Tibial artery (tissue), 4 donors: ENCODE results near the gene RAB13.
"Not testable (repeated sequence)": the region's sequence is repeated elsewhere in the genome, so short reads cannot be mapped to it uniquely, and the experiment has no call there.

Experiments used
- DNase-seq, 2 donors: peaks; one replicate each; pipeline ENCODE4 v3.0.0-alpha.2; 2019
- H3K27ac ChIP-seq, 2 donors: fragments of 200-600 bp; sonication (generic) in 1 of 2; 1 replicate in 1 of 2; 2 replicates in 1 of 2; pipeline ENCODE4 v1.5.1; 2018 to 2019; ENCODE audit warnings: mild to moderate bottlenecking in 1 of 2
- H3K27me3 ChIP-seq, 2 donors: fragments of 200-600 bp; sonication (generic) in 1 of 2; one replicate each; pipeline versions ENCODE4 v1.5.1 to v1.6.0; 2016 to 2019
- H3K36me3 ChIP-seq, 3 donors: fragments of 200-600 bp; sonication (generic) in 2 of 3; one replicate each; pipeline ENCODE4 v1.5.1; 2016 to 2019; ENCODE audit warnings: mild to moderate bottlenecking in 2 of 3
- H3K4me1 ChIP-seq, 4 donors: fragments of 200-600 bp; sonication (generic) in 2 of 4; 1 replicate in 3 of 4; 2 replicates in 1 of 4; pipeline ENCODE4 v1.5.1; 2016 to 2019
- H3K4me3 ChIP-seq, 2 donors: fragments of 200-600 bp; sonication (generic) in 1 of 2; 1 replicate in 1 of 2; 2 replicates in 1 of 2; pipeline ENCODE4 v1.5.1; 2018 to 2019; ENCODE audit warnings: mild to moderate bottlenecking in 2 of 2
- H3K9me3 ChIP-seq, 3 donors: fragments of 200-600 bp; sonication (generic) in 1 of 3; one replicate each; pipeline ENCODE4 v1.5.1; 2016 to 2019
- CTCF ChIP-seq, 2 experiments: fragments of 200-600 bp in 1 of 2; fragments of 450-650 bp in 1 of 2; IDR thresholded peaks; one replicate each; pipeline ENCODE4 v1.5.1; 2017 to 2019; ENCODE audit warnings: antibody characterized with exemption in 2 of 2, mild to moderate bottlenecking in 1 of 2, moderate library complexity in 1 of 2
- intact Hi-C: fragments of 100-400 bp; cut with DNase I; formaldehyde crosslinking; loops from one replicate; pipeline ENCODE4 v1.15.0; 2023; ENCODE audit warnings: low total_unique reads

The RAB13 gene

GRCh38 chr1:153984123-153984894, 1.8 kb downstream of the RAB13 start:
- no peak for DNase-seq
- intact Hi-C loops: loop anchor here (10.0 kb wide), 1 partner anchor 310 kb away; the partner anchor contains the start of genes ILF2 and NPR1
- peaks cover 0 to 25% (median 17%) of the 10 kb centered on the region in 4 donors for H3K4me1 ChIP-seq
- H3K27me3 ChIP-seq: no peaks in the 10 kb centered on the region
- H3K27ac ChIP-seq: peak overlapping the region; percentile 76 to 95
- peaks cover 0 to 36% (median 17%) of the 10 kb centered on the region in 3 donors for H3K36me3 ChIP-seq
- H3K9me3 ChIP-seq: no peaks in the 10 kb centered on the region
- H3K4me3 ChIP-seq: peak overlapping the region; percentile 61 to 78
- TF ChIP-seq CTCF (IDR thresholded peaks at IDR 0.05): no peak

DNA sequence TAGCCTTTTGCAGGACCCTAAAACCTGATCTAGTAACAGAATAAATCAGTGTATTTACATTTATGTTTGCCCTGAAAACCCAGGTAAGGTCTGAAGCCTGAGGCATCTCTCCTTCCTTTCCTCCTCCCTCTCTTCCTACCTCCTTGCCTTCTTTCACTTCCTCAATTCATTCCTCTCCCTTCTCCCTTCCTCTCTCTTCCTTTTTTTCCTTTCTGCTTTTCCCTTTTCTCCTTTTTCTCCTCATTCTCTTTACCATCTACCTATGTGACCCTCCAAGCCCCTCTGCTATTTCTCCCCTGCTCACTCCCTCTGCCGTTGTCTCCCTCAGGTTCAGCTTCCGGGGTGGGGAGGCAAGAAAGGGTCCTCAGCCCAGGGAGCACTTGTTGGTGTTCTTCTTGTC, 4.4 kb downstream of the RAB13 start:
- intact Hi-C loops: loop anchor here (10.0 kb wide), 1 partner anchor 307 kb away; the partner anchor contains the start of genes ILF2 and NPR1
- DNase-seq, H3K4me3 ChIP-seq, H3K9me3 ChIP-seq, H3K27ac ChIP-seq, H3K27me3 ChIP-seq: not testable (repeated sequence)
- Histone ChIP-seq H3K4me1 (peaks cover 0 to 30% (median 20%) of the 10 kb centered on the region in 4 donors), H3K36me3 (peaks cover 0 to 36% (median 17%) of the 10 kb centered on the region in 3 donors)

GRCh38 chr1:153979091-153979490, 7.0 kb downstream of the RAB13 start:
- not testable (repeated sequence) for H3K9me3 ChIP-seq, H3K27me3 ChIP-seq, H3K4me3 ChIP-seq, DNase-seq
- H3K27ac ChIP-seq: peak overlapping the region in 1 of 2 donors; percentile 95
- H3K4me1 ChIP-seq: peaks cover 0 to 23% (median 16%) of the 10 kb centered on the region in 4 donors
- intact Hi-C loops: loop anchor here (10.0 kb wide), 1 partner anchor 54 kb away; the partner anchor contains the start of gene GATAD2B
- H3K36me3 ChIP-seq: peaks cover 12 to 56% (median 38%) of the 10 kb centered on the region in 3 donors

- no peak for TF ChIP-seq CTCF (IDR thresholded peaks at IDR 0.05)
- DNase-seq: no peak
- no peaks in the 10 kb centered on the region for H3K27me3 ChIP-seq
- H3K36me3 ChIP-seq: peaks cover 14 to 62% (median 45%) of the 10 kb centered on the region in 3 donors
- H3K4me3 ChIP-seq: peak overlapping the region; percentile 95 to 99
- intact Hi-C loops: loop anchor here (10.0 kb wide), 1 partner anchor 54 kb away; the partner anchor contains the start of gene GATAD2B
- H3K4me1 ChIP-seq: peaks cover 0 to 23% (median 16%) of the 10 kb centered on the region in 4 donors
- no peaks in the 10 kb centered on the region for H3K9me3 ChIP-seq
- peak overlapping the region; percentile 95 to 97 for H3K27ac ChIP-seq
Measured at GRCh38 chr1:153978274-153978909, 7.7 kb downstream of the RAB13 start.

DNA sequence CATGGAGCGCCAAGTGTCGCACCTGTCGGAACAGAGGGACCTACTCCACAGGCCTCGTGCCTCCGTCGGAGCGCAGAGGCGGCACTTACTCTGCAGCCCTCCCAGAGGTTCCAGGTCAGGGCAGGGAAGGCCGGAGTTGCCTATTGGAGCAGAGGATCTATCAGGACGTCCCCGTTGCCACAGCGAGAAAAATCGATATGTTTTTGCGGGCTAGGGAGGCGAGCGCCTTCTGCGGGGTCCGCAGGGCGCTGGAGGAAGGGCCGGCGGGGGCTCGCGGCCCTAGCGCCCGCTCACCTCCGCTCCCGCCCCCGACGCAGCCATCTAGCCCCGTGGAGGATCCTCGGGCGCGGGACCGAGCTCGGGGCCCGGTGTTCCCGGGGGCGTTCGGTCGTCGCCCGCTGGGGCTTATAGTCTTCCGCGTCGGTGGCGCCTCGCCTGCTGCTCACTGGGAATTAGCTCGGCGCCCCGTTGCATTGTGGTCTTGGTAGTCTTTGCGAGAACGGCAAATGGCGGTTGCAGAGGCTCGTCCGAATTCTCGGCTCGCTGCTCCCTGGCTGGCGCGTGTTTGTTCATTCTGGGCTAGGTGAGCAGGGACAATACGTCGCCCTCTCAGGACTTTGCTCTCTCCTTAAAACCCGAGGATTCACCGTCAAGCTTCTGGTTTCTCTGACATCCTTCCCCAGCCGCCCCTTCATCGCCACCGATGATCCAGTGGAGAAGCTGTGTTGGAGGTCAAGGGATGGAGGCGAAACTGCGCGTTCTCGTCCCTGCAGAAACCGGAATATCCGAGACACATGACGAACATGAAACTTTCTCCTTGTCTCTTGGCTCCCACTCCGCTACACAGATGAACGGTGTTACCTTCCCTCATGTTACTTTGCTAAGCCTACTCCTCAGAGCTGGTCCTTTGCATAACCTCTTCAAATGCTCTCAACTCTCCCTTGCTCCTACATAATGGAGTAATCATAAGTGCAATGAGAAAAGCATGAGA, 8.6 kb downstream of the RAB13 start, which contains the start of gene JTB:
Gene JTB, minus strand, starts transcription at position 425 of the 991 bp plus-strand sequence. Its CDS starts 422 bp downstream, at position 3.
- Histone ChIP-seq H3K36me3 (peaks cover 14 to 62% (median 41%) of the 10 kb centered on the region in 3 donors), H3K9me3 (no peaks in the 10 kb centered on the region), H3K27me3 (no peaks in the 10 kb centered on the region), H3K27ac (peak within 1 kb of the TSS; percentile 95 to 97), H3K4me3 (peak within 1 kb of the TSS; percentile 95 to 99), H3K4me1 (peaks cover 0 to 23% (median 16%) of the 10 kb centered on the region in 4 donors)
- TF ChIP-seq CTCF (IDR thresholded peaks at IDR 0.05): no peak
- peak; percentile 92 to 95 for DNase-seq
- intact Hi-C loops: loop anchor here (10.0 kb wide), 1 partner anchor 53 kb away; the partner anchor contains the start of gene GATAD2B
